Progenitor cell of endocrine pancreas (in vitro differentiated cells): ENCODE measurements around the gene CT83. TPM values are rescaled to one million over a fixed set of nuclear protein-coding genes. Genes with fewer than 3 reads are reported as not detected.

Source experiments
- DNase-seq: peaks from one replicate; pipeline ENCODE4 v3.0.0; 2021; ENCODE audit warnings: low spot score; ENCODE audit not compliant: unreplicated experiment
- H3K27ac Mint-ChIP-seq: 2 replicates; pipeline ENCODE4 v1.8.0; 2021; ENCODE audit warnings: mild to moderate bottlenecking, moderate library complexity, mixed read lengths
- H3K27me3 Mint-ChIP-seq: 2 replicates; pipeline ENCODE4 v1.8.0; 2021; ENCODE audit warnings: mixed read lengths
- H3K36me3 Mint-ChIP-seq: 2 replicates; pipeline ENCODE4 v1.8.0; 2022; ENCODE audit warnings: mixed read lengths; ENCODE audit not compliant: insufficient read depth
- H3K4me1 Mint-ChIP-seq: 2 replicates; pipeline ENCODE4 v1.8.0; 2021; ENCODE audit warnings: low read depth, mixed read lengths
- H3K4me3 Mint-ChIP-seq: 2 replicates; pipeline ENCODE4 v1.8.0; 2021; ENCODE audit warnings: low read depth, mild to moderate bottlenecking, moderate library complexity, mixed read lengths
- H3K9me3 Mint-ChIP-seq: 2 replicates; pipeline ENCODE4 v1.8.0; 2021; ENCODE audit warnings: low read depth, mixed read lengths
- CTCF ChIP-seq: fragments of 200-600 bp; sonication (generic); IDR thresholded peaks from one replicate; pipeline ENCODE4 v1.5.0; 2021; ENCODE audit warnings: antibody characterized with exemption, mild to moderate bottlenecking; ENCODE audit not compliant: unreplicated experiment
- long read RNA-seq: library from polyadenylated mRNA; unstranded; transcript quantifications from one replicate; pipeline ENCODE4 v2.0.0, GENCODE V29; 2020
- total RNA-seq: library from RNA; stranded (reverse); gene quantifications from 2 replicates; pipeline ENCODE4 v1.2.1, GENCODE V29; 2021

The CT83 gene
- not detected in 2 replicates for total RNA-seq
- long read RNA-seq: 0 reads

- no peaks in the 10 kb centered on the region for H3K27me3 Mint-ChIP-seq
- no peaks in the 10 kb centered on the region for H3K4me1 Mint-ChIP-seq
- no peaks in the 10 kb centered on the region for H3K36me3 Mint-ChIP-seq
- TF ChIP-seq CTCF: no peak
- no peak within 1 kb of the TSS for H3K4me3 Mint-ChIP-seq
- peaks cover 8% of the 10 kb centered on the region for H3K9me3 Mint-ChIP-seq
- no peak within 1 kb of the TSS for H3K27ac Mint-ChIP-seq
- no peak for DNase-seq
Measured at GRCh38 chrX:116462822-116463221, at the start of gene CT83. Gene CT83, minus strand, starts transcription at chrX:116462976. Its CDS starts 120 bp downstream, at chrX:116462856.

GRCh38 chrX:116499780-116500179 lies 37.0 kb upstream of the CT83 start:
- no peaks in the 10 kb centered on the region for H3K9me3 Mint-ChIP-seq

GRCh38 chrX:116493271-116493670 lies 30.5 kb upstream of the CT83 start:
- no peak for TF ChIP-seq CTCF
- Mint-ChIP-seq H3K4me3 (no peak overlapping the region), H3K36me3 (no peaks in the 10 kb centered on the region), H3K9me3 (no peaks in the 10 kb centered on the region), H3K27ac (no peak overlapping the region), H3K4me1 (no peaks in the 10 kb centered on the region), H3K27me3 (no peaks in the 10 kb centered on the region)
- DNase-seq: no peak

More at GRCh38 chrX:116499780-116500179, 37.0 kb upstream of the CT83 start:
- no peak overlapping the region for H3K4me3 Mint-ChIP-seq
- H3K36me3 Mint-ChIP-seq: no peaks in the 10 kb centered on the region
- H3K27ac Mint-ChIP-seq: no peak overlapping the region
- DNase-seq: no peak
- no peaks in the 10 kb centered on the region for H3K4me1 Mint-ChIP-seq
- H3K27me3 Mint-ChIP-seq: no peaks in the 10 kb centered on the region
- TF ChIP-seq CTCF: no peak

- Mint-ChIP-seq H3K9me3 (no peaks in the 10 kb centered on the region), H3K4me1 (no peaks in the 10 kb centered on the region), H3K27ac (no peak overlapping the region), H3K27me3 (no peaks in the 10 kb centered on the region), H3K4me3 (no peak overlapping the region), H3K36me3 (no peaks in the 10 kb centered on the region)
- no peak for DNase-seq
- peak; percentile 73 for TF ChIP-seq CTCF
Measured at GRCh38 chrX:116490104-116490503, 27.3 kb upstream of the CT83 start.

- no peak for TF ChIP-seq CTCF
- Mint-ChIP-seq H3K27ac (no peak overlapping the region), H3K27me3 (no peaks in the 10 kb centered on the region), H3K4me1 (no peaks in the 10 kb centered on the region), H3K36me3 (no peaks in the 10 kb centered on the region), H3K4me3 (no peak overlapping the region), H3K9me3 (peaks cover 3% of the 10 kb centered on the region)
- DNase-seq: no peak
Measured at GRCh38 chrX:116480059-116480458, 17.3 kb upstream of the CT83 start.
